A549 (cell line): ENCODE data around the gene PLAC1.

Source experiments
- CBX8 ChIP-seq: fragments of 200-600 bp; sonication (generic); IDR thresholded peaks from 2 replicates; pipeline ENCODE4 v1.6.1; 2016
- EP300 ChIP-seq, 2 experiments: fragments of >200 bp; sonication (Bioruptor Twin); formaldehyde crosslinking; IDR thresholded peaks; 2 replicates in 1 of 2; 3 replicates in 1 of 2; pipeline ENCODE4 v1.6.1; 2016 to 2017
- MAZ ChIP-seq: fragments of 150-350 bp; IDR thresholded peaks from 2 replicates; pipeline ENCODE4 v1.6.1; 2014; ENCODE audit warnings: antibody characterized with exemption, low read depth, low read length, borderline replicate concordance
- POLR2A ChIP-seq: IDR thresholded peaks from 2 replicates; pipeline ENCODE4 v1.6.1; 2012; ENCODE audit warnings: mild to moderate bottlenecking, low read length
- RAD21 ChIP-seq, 2 experiments: fragments of >200 bp in 1 of 2; sonication (Bioruptor Twin) in 1 of 2; formaldehyde crosslinking in 1 of 2; IDR thresholded peaks in 1 of 2; conservative IDR thresholded peaks in 1 of 2; 2 replicates in 1 of 2; 3 replicates in 1 of 2; pipeline ENCODE4 v1.6.1; 2012 to 2018; ENCODE audit warnings: inconsistent platforms in 1 of 2
- TF ChIP-seq, protein P1 (sequence below): fragments of >200 bp; sonication (Bioruptor Twin); formaldehyde crosslinking; IDR thresholded peaks from 3 replicates; pipeline ENCODE4 v1.5.1; 2016
- TF ChIP-seq, protein P2 (sequence below): IDR thresholded peaks from 2 replicates; pipeline ENCODE4 v1.6.1; 2012
- TF ChIP-seq, protein P3 (sequence below): fragments of 150-350 bp; IDR thresholded peaks from 2 replicates; pipeline ENCODE4 v1.6.1; 2014; ENCODE audit warnings: low read depth, mild to moderate bottlenecking, low read length

DNA sequence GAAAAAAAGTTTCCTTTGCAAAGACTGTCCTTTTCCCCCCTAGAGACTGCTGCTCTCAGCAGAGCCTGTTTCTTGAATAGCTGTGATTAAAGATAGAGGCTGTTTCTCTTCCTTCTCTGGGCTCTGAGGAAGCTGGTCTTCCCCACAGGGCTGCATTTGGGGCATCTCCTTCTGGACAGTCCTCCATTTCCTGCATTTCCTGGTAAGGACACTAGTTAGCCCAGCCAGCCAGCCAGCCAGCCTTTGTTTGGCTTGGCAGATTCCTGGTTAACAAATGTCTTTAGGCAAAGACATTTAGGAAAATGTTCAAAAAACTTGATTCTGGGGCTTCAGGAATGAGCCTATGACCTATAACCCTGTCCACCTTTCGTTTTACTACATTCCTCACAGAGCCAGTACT lies 34.0 kb upstream of the PLAC1 start:
- TF ChIP-seq, protein P1, sequence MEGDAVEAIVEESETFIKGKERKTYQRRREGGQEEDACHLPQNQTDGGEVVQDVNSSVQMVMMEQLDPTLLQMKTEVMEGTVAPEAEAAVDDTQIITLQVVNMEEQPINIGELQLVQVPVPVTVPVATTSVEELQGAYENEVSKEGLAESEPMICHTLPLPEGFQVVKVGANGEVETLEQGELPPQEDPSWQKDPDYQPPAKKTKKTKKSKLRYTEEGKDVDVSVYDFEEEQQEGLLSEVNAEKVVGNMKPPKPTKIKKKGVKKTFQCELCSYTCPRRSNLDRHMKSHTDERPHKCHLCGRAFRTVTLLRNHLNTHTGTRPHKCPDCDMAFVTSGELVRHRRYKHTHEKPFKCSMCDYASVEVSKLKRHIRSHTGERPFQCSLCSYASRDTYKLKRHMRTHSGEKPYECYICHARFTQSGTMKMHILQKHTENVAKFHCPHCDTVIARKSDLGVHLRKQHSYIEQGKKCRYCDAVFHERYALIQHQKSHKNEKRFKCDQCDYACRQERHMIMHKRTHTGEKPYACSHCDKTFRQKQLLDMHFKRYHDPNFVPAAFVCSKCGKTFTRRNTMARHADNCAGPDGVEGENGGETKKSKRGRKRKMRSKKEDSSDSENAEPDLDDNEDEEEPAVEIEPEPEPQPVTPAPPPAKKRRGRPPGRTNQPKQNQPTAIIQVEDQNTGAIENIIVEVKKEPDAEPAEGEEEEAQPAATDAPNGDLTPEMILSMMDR, result no peak
- no peak for TF ChIP-seq POLR2A
- TF ChIP-seq EP300 (IDR thresholded peaks at IDR 0.05), result no peak
- no peak for TF ChIP-seq CBX8
- no peak for TF ChIP-seq MAZ
- TF ChIP-seq, protein P2, sequence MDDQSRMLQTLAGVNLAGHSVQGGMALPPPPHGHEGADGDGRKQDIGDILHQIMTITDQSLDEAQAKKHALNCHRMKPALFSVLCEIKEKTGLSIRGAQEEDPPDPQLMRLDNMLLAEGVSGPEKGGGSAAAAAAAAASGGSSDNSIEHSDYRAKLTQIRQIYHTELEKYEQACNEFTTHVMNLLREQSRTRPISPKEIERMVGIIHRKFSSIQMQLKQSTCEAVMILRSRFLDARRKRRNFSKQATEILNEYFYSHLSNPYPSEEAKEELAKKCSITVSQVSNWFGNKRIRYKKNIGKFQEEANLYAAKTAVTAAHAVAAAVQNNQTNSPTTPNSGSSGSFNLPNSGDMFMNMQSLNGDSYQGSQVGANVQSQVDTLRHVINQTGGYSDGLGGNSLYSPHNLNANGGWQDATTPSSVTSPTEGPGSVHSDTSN, result no peak
- TF ChIP-seq, protein P3, sequence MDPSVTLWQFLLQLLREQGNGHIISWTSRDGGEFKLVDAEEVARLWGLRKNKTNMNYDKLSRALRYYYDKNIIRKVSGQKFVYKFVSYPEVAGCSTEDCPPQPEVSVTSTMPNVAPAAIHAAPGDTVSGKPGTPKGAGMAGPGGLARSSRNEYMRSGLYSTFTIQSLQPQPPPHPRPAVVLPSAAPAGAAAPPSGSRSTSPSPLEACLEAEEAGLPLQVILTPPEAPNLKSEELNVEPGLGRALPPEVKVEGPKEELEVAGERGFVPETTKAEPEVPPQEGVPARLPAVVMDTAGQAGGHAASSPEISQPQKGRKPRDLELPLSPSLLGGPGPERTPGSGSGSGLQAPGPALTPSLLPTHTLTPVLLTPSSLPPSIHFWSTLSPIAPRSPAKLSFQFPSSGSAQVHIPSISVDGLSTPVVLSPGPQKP, result no peak
- no peak for TF ChIP-seq RAD21 (conservative IDR thresholded peaks at IDR 0.05 in 1 of 2, IDR thresholded peaks at IDR 0.05 in 1 of 2)
